Mucosa of descending colon (tissue), 3 donors: ENCODE results near the gene WDR7. TPM values are rescaled to one million over a fixed set of nuclear protein-coding genes. Genes with fewer than 3 reads are reported as not detected.

Experiments
- ATAC-seq: fragments of 200-7000 bp; cut with Tn5 transposase; one replicate; pipeline ENCODE4 v1.9.1; 2020; ENCODE audit warnings: mild to moderate bottlenecking, moderate library complexity
- DNase-seq, 3 donors: peaks; one replicate each; pipeline ENCODE4 v3.0.0-alpha.2; 2020
- H3K36me3 ChIP-seq: fragments of 200-600 bp; one replicate; pipeline ENCODE4 v1.8.0; 2021; ENCODE audit warnings: low read depth, mild to moderate bottlenecking
- H3K4me1 ChIP-seq: fragments of 200-600 bp; one replicate; pipeline ENCODE4 v1.8.0; 2021; ENCODE audit warnings: low read depth, mild to moderate bottlenecking
- H3K4me3 ChIP-seq: fragments of 200-600 bp; one replicate; pipeline ENCODE4 v1.8.0; 2021; ENCODE audit warnings: mild to moderate bottlenecking
- H3K9me3 ChIP-seq: fragments of 200-600 bp; one replicate; pipeline ENCODE4 v1.8.0; 2021; ENCODE audit warnings: mild to moderate bottlenecking
- intact Hi-C, 2 donors: fragments of 100-400 bp; cut with DNase I in 1 of 2; cut with micrococcal nuclease in 1 of 2; formaldehyde crosslinking; loops; one replicate each; pipeline versions ENCODE4 v1.11.0 to v1.11.1; 2022; cut with DNase I, micrococcal nuclease
- total RNA-seq, 3 donors: library from RNA; stranded (reverse); fragmentation: NEBNext Ultra II Directional in 2 of 3; extraction: Animal tissue kit (Norgen Biotek cat#: 25700) in 2 of 3; gene quantifications; one replicate each; pipeline versions ENCODE4 v1.2.1 to v1.2.4, GENCODE V29; 2021 to 2023
- TF ChIP-seq, protein P1 (sequence below): fragments of 200-600 bp; IDR thresholded peaks from one replicate; pipeline ENCODE4 v1.8.0; 2022; ENCODE audit warnings: antibody characterized with exemption, mild to moderate bottlenecking
- donor health status: DM: no; HTN: no; CAD: no; lungs with moderate emphysema.
- donor health status: DM: no; HTN: no; CAD: no.
- donor health status: DM: no; HTN: yes; CAD: no.

WDR7 gene
- total RNA-seq, 3 donors from 2014 or later, result 28.4 to 38.8 (median 29.3) TPM

DNA sequence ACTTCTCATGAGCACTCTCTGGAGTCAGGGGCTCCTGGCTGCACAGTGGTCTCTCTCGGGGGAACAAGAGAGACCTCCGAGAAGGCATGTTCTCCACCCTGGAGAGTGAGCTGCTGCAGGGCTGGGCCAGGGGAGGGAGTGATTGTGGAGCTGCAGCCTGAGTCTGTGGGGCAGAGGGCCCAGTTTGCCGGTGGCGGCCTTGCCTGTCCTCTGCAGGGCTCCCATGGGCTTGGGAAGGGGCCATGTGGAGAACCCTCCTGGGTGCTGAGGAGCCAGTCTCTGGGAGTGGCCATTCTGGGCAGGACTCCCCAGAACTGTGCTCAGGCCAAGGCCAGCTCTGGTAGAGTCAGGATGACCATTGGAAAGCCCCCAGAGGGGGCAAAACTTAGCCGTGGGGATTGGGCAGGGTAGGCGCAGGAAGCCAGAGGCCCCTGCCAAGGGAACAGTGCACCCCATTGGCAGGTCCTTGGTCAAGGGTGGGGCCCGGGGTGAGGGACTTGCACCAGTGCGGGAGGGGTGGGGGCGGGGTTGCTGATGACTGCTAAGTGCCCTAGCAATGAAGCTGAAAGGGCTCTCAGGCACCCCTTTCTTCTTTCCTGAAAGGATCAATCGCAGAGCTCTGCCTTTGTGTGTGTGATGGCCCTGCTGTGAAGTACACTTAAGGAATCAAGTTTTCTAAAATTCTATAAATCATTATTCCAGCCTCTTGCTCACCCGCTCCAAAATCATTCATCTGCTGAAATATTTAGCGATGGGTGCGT is 426.0 kb downstream of the WDR7 start:
- ATAC-seq (no peak), DNase-seq (no peak)
- no peaks in the 10 kb centered on the region for H3K9me3 ChIP-seq
- intact Hi-C loops, result no loop called here
- no peak overlapping the region for H3K4me3 ChIP-seq
- TF ChIP-seq, protein P1, sequence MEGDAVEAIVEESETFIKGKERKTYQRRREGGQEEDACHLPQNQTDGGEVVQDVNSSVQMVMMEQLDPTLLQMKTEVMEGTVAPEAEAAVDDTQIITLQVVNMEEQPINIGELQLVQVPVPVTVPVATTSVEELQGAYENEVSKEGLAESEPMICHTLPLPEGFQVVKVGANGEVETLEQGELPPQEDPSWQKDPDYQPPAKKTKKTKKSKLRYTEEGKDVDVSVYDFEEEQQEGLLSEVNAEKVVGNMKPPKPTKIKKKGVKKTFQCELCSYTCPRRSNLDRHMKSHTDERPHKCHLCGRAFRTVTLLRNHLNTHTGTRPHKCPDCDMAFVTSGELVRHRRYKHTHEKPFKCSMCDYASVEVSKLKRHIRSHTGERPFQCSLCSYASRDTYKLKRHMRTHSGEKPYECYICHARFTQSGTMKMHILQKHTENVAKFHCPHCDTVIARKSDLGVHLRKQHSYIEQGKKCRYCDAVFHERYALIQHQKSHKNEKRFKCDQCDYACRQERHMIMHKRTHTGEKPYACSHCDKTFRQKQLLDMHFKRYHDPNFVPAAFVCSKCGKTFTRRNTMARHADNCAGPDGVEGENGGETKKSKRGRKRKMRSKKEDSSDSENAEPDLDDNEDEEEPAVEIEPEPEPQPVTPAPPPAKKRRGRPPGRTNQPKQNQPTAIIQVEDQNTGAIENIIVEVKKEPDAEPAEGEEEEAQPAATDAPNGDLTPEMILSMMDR, result no peak
- H3K36me3 ChIP-seq, result no peaks in the 10 kb centered on the region
- H3K4me1 ChIP-seq, result no peaks in the 10 kb centered on the region

DNA sequence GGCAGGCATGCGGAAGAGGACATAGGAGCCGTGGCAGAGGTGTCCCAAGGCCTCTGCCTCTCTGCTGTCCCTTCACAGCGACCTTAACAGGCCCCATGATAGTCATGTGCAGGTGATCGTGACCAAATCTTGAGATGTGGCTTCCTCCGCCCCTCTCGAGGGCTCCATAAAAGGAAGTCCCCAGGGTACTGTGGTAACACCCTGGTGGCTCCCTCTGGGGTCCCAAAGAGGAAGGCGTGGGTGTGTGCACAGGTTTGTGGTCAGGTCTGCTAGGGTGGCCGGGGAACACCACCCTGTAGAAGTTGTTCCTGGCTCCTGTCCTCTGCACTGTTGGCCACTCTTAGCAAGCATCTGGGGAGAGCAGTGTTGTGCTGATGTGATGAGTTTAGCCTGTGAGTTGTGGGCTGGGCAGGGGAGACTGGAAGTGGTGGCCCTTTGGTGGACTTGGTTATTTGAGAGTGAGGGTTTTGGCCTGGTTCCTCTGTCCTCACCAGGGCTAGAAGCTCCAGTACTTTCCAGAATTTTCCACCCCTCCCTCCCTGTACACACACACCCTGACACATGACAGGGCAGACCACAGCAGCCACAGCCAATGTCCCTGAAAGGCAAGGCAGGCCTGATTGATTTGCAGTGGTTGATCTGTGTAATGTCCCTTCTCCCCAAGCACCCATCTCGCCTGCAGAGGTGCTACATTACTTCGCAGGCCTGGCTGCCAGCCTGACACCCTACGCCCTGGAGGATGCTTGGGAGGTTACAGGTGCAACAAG is 426.8 kb downstream of the WDR7 start:
- no peaks in the 10 kb centered on the region for H3K36me3 ChIP-seq
- DNase-seq (no peak), ATAC-seq (peak; percentile 44)
- H3K4me3 ChIP-seq, result no peak overlapping the region
- no peaks in the 10 kb centered on the region for H3K4me1 ChIP-seq
- intact Hi-C loops, result no loop called here
- H3K9me3 ChIP-seq, result no peaks in the 10 kb centered on the region
- TF ChIP-seq, protein P1, result no peak

DNA sequence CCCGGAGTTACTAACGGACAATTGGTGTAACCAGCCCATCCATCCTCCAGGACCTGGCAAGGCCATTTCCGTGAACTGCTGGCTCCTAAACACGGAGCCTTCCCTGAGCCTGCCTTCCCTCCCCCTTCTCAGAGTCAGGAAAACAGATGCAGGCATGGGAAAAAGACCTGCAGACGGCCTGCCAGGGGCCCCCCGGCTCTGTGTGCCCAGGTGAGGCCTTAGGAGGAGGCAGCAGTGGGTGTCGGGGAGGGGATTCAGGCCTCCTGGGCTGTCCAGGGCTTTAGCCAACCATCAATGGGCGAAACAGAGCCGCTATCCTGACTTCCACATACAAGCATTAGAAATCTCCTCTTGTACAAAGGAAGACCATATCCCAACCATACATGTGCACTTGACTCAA is 427.5 kb downstream of the WDR7 start:
- no peaks in the 10 kb centered on the region for H3K4me1 ChIP-seq
- ATAC-seq, result no peak
- intact Hi-C loops, result no loop called here
- H3K4me3 ChIP-seq, result no peak overlapping the region
- H3K9me3 ChIP-seq, result no peaks in the 10 kb centered on the region
- DNase-seq, result no peak
- H3K36me3 ChIP-seq, result no peaks in the 10 kb centered on the region
- TF ChIP-seq, protein P1, result no peak

DNA sequence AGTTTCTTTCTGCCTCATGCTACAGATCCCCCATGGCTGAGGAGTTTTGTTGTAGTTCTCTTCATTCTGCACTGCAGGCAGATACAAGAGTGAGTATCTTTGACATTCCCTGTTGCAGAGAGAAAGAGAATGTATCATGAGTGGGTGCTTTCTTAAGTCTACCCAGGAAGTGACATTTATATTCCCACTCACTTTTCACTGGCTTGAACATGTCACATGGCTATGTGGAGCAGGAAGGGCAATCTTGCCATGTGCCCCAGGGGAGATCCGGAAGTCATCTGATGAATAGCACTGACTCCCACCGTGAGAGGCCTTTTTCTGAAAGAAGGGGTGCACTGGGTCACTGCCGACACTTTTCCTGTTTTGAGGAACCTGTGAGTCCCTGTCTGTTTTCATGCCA is 429.3 kb downstream of the WDR7 start:
- no peak overlapping the region for H3K4me3 ChIP-seq
- TF ChIP-seq, protein P1, result no peak
- ATAC-seq, result no peak
- intact Hi-C loops, result no loop called here
- no peaks in the 10 kb centered on the region for H3K9me3 ChIP-seq
- no peaks in the 10 kb centered on the region for H3K36me3 ChIP-seq
- no peaks in the 10 kb centered on the region for H3K4me1 ChIP-seq
- no peak for DNase-seq

DNA sequence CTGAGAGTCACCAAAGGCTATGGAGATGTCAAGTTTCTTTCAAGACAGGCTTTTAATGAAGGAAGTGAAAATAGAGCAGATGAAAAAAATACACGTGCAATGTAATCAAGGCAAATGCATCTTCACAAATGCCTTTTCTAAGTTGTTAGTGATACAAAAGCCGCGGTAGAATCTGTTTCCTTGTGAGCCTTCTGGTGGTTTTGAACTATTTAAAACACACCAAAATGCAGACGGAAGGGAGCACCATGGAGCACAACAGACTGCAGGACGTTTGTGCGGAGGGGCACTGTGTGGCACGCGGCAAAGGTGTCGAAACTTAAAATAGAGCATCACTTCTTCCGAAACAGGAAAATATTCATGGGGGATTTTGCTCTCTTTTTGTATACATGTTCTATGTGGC is 430.7 kb downstream of the WDR7 start:
- intact Hi-C loops, result no loop called here
- Histone ChIP-seq H3K4me3 (no peak overlapping the region), H3K4me1 (no peaks in the 10 kb centered on the region), H3K36me3 (no peaks in the 10 kb centered on the region), H3K9me3 (no peaks in the 10 kb centered on the region)
- TF ChIP-seq, protein P1, result no peak
- ATAC-seq (no peak), DNase-seq (no peak)
